Activated naive CD8-positive, alpha-beta T cell treated with anti-CD3 and anti-CD28 coated beads for 36 hours (primary cell): ENCODE data around the gene SRM. TPM values are rescaled to one million over a fixed set of nuclear protein-coding genes. Genes with fewer than 3 reads are reported as not detected.
"Not testable (repeated sequence)": the region's sequence is repeated elsewhere in the genome, so short reads cannot be mapped to it uniquely, and the experiment has no call there.

ENCODE experiments used
- DNase-seq: peaks from one replicate; pipeline ENCODE4 v3.0.0; 2021
- H3K27ac Mint-ChIP-seq: one replicate; pipeline ENCODE4 v1.8.0; 2022; ENCODE audit warnings: mild to moderate bottlenecking, moderate library complexity, mixed read lengths
- H3K27me3 Mint-ChIP-seq: one replicate; pipeline ENCODE4 v1.8.0; 2022; ENCODE audit warnings: mild to moderate bottlenecking, mixed read lengths
- H3K36me3 Mint-ChIP-seq: one replicate; pipeline ENCODE4 v1.8.0; 2021; ENCODE audit warnings: mild to moderate bottlenecking, mixed read lengths
- H3K4me1 Mint-ChIP-seq: one replicate; pipeline ENCODE4 v1.8.0; 2021; ENCODE audit warnings: mixed read lengths
- H3K4me3 Mint-ChIP-seq: one replicate; pipeline ENCODE4 v1.8.0; 2022; ENCODE audit warnings: mild to moderate bottlenecking, moderate library complexity, mixed read lengths
- H3K9me3 Mint-ChIP-seq: one replicate; pipeline ENCODE4 v1.8.0; 2022; ENCODE audit warnings: mixed read lengths
- total RNA-seq, 2 experiments: library from RNA; stranded (reverse); gene quantifications; one replicate each; pipeline ENCODE4 v1.2.3, GENCODE V29; 2021

The SRM gene
- total RNA-seq, 2 experiments from 2014 or later: 387 to 388 TPM

GRCh38 chr1:11056504-11056903, 3.3 kb downstream of the SRM start:
- Mint-ChIP-seq H3K9me3 (no peaks in the 10 kb centered on the region), H3K36me3 (peaks cover 38% of the 10 kb centered on the region), H3K4me1 (peaks cover 27% of the 10 kb centered on the region), H3K27me3 (peaks cover 6% of the 10 kb centered on the region), H3K4me3 (no peak overlapping the region), H3K27ac (no peak overlapping the region)
- DNase-seq: no peak

- H3K27ac Mint-ChIP-seq: no peak overlapping the region
- no peak for DNase-seq
- peaks cover 32% of the 10 kb centered on the region for H3K36me3 Mint-ChIP-seq
- no peak overlapping the region for H3K4me3 Mint-ChIP-seq
- H3K4me1 Mint-ChIP-seq: peaks cover 21% of the 10 kb centered on the region
- peaks cover 6% of the 10 kb centered on the region for H3K27me3 Mint-ChIP-seq
- no peaks in the 10 kb centered on the region for H3K9me3 Mint-ChIP-seq
These were observed 4.1 kb downstream of the SRM start for GRCh38 chr1:11055676-11056075.

- DNase-seq: no peak
- Mint-ChIP-seq H3K27me3 (peaks cover 6% of the 10 kb centered on the region), H3K36me3 (peaks cover 30% of the 10 kb centered on the region), H3K9me3 (no peaks in the 10 kb centered on the region), H3K4me3 (no peak overlapping the region), H3K27ac (no peak overlapping the region), H3K4me1 (peaks cover 20% of the 10 kb centered on the region)
These were observed 5.2 kb downstream of the SRM start for GRCh38 chr1:11054666-11055065.

- no peak overlapping the region for H3K27ac Mint-ChIP-seq
- peaks cover 29% of the 10 kb centered on the region for H3K36me3 Mint-ChIP-seq
- no peaks in the 10 kb centered on the region for H3K9me3 Mint-ChIP-seq
- no peak overlapping the region for H3K4me3 Mint-ChIP-seq
- DNase-seq: no peak
- peaks cover 20% of the 10 kb centered on the region for H3K4me1 Mint-ChIP-seq
- H3K27me3 Mint-ChIP-seq: peaks cover 6% of the 10 kb centered on the region
These were observed 5.6 kb downstream of the SRM start for GRCh38 chr1:11054181-11054580.

GRCh38 chr1:11053758-11054137, 6.1 kb downstream of the SRM start:
- peaks cover 20% of the 10 kb centered on the region for H3K4me1 Mint-ChIP-seq
- H3K27ac Mint-ChIP-seq: no peak overlapping the region
- no peaks in the 10 kb centered on the region for H3K9me3 Mint-ChIP-seq
- DNase-seq: peak; percentile 28
- no peak overlapping the region for H3K4me3 Mint-ChIP-seq
- peaks cover 6% of the 10 kb centered on the region for H3K27me3 Mint-ChIP-seq
- peaks cover 25% of the 10 kb centered on the region for H3K36me3 Mint-ChIP-seq

GRCh38 chr1:11052839-11053757, 6.7 kb downstream of the SRM start:
- Mint-ChIP-seq H3K4me3 (no peak overlapping the region), H3K9me3 (no peaks in the 10 kb centered on the region), H3K27me3 (peaks cover 6% of the 10 kb centered on the region), H3K27ac (peak overlapping the region; percentile 6), H3K36me3 (peaks cover 18% of the 10 kb centered on the region), H3K4me1 (peaks cover 14% of the 10 kb centered on the region)
- peak; percentile 32 for DNase-seq

GRCh38 chr1:11051781-11052511, 7.9 kb downstream of the SRM start:
- DNase-seq: no peak
- peaks cover 6% of the 10 kb centered on the region for H3K4me1 Mint-ChIP-seq
- H3K27me3 Mint-ChIP-seq: peaks cover 6% of the 10 kb centered on the region
- no peaks in the 10 kb centered on the region for H3K9me3 Mint-ChIP-seq
- H3K27ac Mint-ChIP-seq: no peak overlapping the region
- H3K4me3 Mint-ChIP-seq: no peak overlapping the region
- peaks cover 7% of the 10 kb centered on the region for H3K36me3 Mint-ChIP-seq

GRCh38 chr1:11051121-11051520, 8.7 kb downstream of the SRM start:
- not testable (repeated sequence) for H3K27ac Mint-ChIP-seq, DNase-seq, H3K9me3 Mint-ChIP-seq, H3K4me1 Mint-ChIP-seq, H3K4me3 Mint-ChIP-seq, H3K27me3 Mint-ChIP-seq, H3K36me3 Mint-ChIP-seq

GRCh38 chr1:11046625-11047365, 13.0 kb downstream of the SRM start, which contains the start of gene MASP2:
TSS of gene MASP2 (minus strand) at chr1:11047239. CDS start at chr1:11047207, 32 bp downstream.
- Mint-ChIP-seq H3K27ac (no peak within 1 kb of the TSS), H3K27me3 (no peaks in the 10 kb centered on the region), H3K4me1 (no peaks in the 10 kb centered on the region), H3K36me3 (no peaks in the 10 kb centered on the region), H3K4me3 (no peak within 1 kb of the TSS), H3K9me3 (no peaks in the 10 kb centered on the region)
- no peak for DNase-seq

- no peak for DNase-seq
- H3K27me3 Mint-ChIP-seq: no peaks in the 10 kb centered on the region
These were observed 13.6 kb downstream of the SRM start for GRCh38 chr1:11046270-11046566.

GRCh38 chr1:11045428-11046269, 14.2 kb downstream of the SRM start:
- Mint-ChIP-seq H3K27me3 (no peaks in the 10 kb centered on the region), H3K36me3 (no peaks in the 10 kb centered on the region), H3K4me3 (no peak overlapping the region), H3K4me1 (no peaks in the 10 kb centered on the region), H3K27ac (no peak overlapping the region), H3K9me3 (no peaks in the 10 kb centered on the region)
- DNase-seq: no peak

More at GRCh38 chr1:11046270-11046566, 13.6 kb downstream of the SRM start:
- Mint-ChIP-seq H3K9me3 (no peaks in the 10 kb centered on the region), H3K27ac (no peak overlapping the region), H3K4me3 (no peak overlapping the region), H3K4me1 (no peaks in the 10 kb centered on the region), H3K36me3 (no peaks in the 10 kb centered on the region)

GRCh38 chr1:11044849-11045427, 14.9 kb downstream of the SRM start:
- H3K9me3 Mint-ChIP-seq: no peaks in the 10 kb centered on the region
- no peak for DNase-seq
- no peak overlapping the region for H3K4me3 Mint-ChIP-seq
- no peaks in the 10 kb centered on the region for H3K36me3 Mint-ChIP-seq
- no peaks in the 10 kb centered on the region for H3K4me1 Mint-ChIP-seq
- H3K27me3 Mint-ChIP-seq: no peaks in the 10 kb centered on the region
- H3K27ac Mint-ChIP-seq: no peak overlapping the region

- no peaks in the 10 kb centered on the region for H3K4me1 Mint-ChIP-seq
- no peaks in the 10 kb centered on the region for H3K27me3 Mint-ChIP-seq
- H3K9me3 Mint-ChIP-seq: no peaks in the 10 kb centered on the region
- no peak overlapping the region for H3K4me3 Mint-ChIP-seq
- H3K27ac Mint-ChIP-seq: no peak overlapping the region
- no peaks in the 10 kb centered on the region for H3K36me3 Mint-ChIP-seq
- DNase-seq: no peak
These were observed 15.6 kb downstream of the SRM start for GRCh38 chr1:11044086-11044848.
